Common myeloid progenitor, CD34-positive (primary cell): ENCODE measurements around the gene SLC16A1.

ENCODE experiments used
- CTCF ChIA-PET: fragments of 350-600 bp; sonication (Branson Sonifier 250); formaldehyde crosslinking; loops from one replicate; lab custom pipeline; 2021; ENCODE audit warnings: antibody characterized with exemption; lab: Charles Lee
- POLR2A ChIA-PET: fragments of 350-600 bp; sonication (Branson Sonifier 250); formaldehyde crosslinking; loops from one replicate; lab custom pipeline; 2021; ENCODE audit warnings: antibody characterized with exemption; lab: Charles Lee
- DNase-seq, 3 donors: peaks; one replicate each; pipeline versions ENCODE4 v3.0.0 to v3.0.0-alpha.2; 2013
- H3K27ac ChIP-seq, 2 experiments: 1 replicate in 1 of 2; 2 replicates in 1 of 2; pipeline ENCODE4 v1.7.0; 2013; ENCODE audit warnings: inconsistent platforms in 2 of 2, low read length in 2 of 2, mild to moderate bottlenecking in 2 of 2, low read depth in 1 of 2, moderate library complexity in 1 of 2; ENCODE audit not compliant: severe bottlenecking in 2 of 2, insufficient read depth in 1 of 2, poor library complexity in 1 of 2
- H3K27me3 ChIP-seq, 5 experiments: replicated peaks in 2 of 5; 1 replicate in 3 of 5; 2 replicates in 2 of 5; pipeline versions ENCODE4 v1.6.1 to v1.7.0; 2013; ENCODE audit warnings: low read length in 4 of 5, mild to moderate bottlenecking in 2 of 5, moderate library complexity in 2 of 5, inconsistent platforms in 1 of 5; ENCODE audit not compliant: insufficient read depth in 5 of 5, control insufficient read depth in 4 of 5
- H3K36me3 ChIP-seq, 4 experiments: 1 replicate in 2 of 4; 2 replicates in 2 of 4; pipeline versions ENCODE4 v1.6.1 to v1.7.0; 2013; ENCODE audit warnings: low read length in 3 of 4, control low read depth in 1 of 4, mild to moderate bottlenecking in 1 of 4; ENCODE audit not compliant: control insufficient read depth in 4 of 4, insufficient read depth in 4 of 4
- H3K4me1 ChIP-seq, 4 experiments: 1 replicate in 3 of 4; 2 replicates in 1 of 4; pipeline versions ENCODE4 v1.6.1 to v1.7.1; 2013; ENCODE audit warnings: low read length in 3 of 4, mild to moderate bottlenecking in 3 of 4, control low read depth in 1 of 4, inconsistent platforms in 1 of 4, moderate library complexity in 1 of 4; ENCODE audit not compliant: control insufficient read depth in 4 of 4, insufficient read depth in 4 of 4; ENCODE audit errors: control extremely low read depth in 1 of 4
- H3K4me3 ChIP-seq, 7 experiments: 1 replicate in 4 of 7; 2 replicates in 3 of 7; pipeline versions ENCODE4 v1.5.1 to v1.7.0; 2013; ENCODE audit warnings: mild to moderate bottlenecking in 7 of 7, low read length in 6 of 7, moderate library complexity in 6 of 7, inconsistent platforms in 2 of 7, low read depth in 2 of 7, control low read depth in 1 of 7; ENCODE audit not compliant: insufficient read depth in 4 of 7, control insufficient read depth in 1 of 7; ENCODE audit errors: extremely low read depth in 1 of 7
- H3K9me3 ChIP-seq, 5 experiments: 1 replicate in 4 of 5; 2 replicates in 1 of 5; pipeline versions ENCODE4 v1.6.1 to v1.7.1; 2013; ENCODE audit warnings: low read length in 4 of 5, mild to moderate bottlenecking in 2 of 5, inconsistent platforms in 1 of 5, low read depth in 1 of 5, moderate library complexity in 1 of 5; ENCODE audit not compliant: control insufficient read depth in 4 of 5, insufficient read depth in 2 of 5; ENCODE audit errors: control extremely low read depth in 1 of 5
- WGBS: methylation state at CpG from one replicate; pipeline ENCODE4 v1.1.5; 2013; ENCODE audit not compliant: insufficient coverage; 5-methylcytosine and 5-hydroxymethylcytosine counted together

SLC16A1 gene

DNA sequence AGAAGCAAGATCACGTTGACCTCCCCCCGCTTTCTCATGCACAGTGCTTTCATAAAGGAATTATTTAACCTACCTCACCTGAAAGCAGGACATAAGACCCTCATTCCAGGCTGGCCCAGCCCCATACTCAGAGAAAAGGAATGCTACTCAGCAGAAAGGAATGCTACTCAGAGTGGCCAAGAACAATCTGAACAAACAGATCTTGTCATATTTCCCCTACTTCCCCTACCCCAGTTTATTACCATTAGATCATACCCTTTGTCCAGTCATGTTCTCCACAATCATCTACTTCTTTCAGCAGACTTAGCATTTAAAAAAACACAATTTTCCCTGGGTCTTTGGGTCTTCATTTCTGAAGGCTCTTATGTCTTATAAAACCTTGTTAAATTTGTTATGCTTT is 89.8 kb downstream of the SLC16A1 start:
- Histone ChIP-seq H3K9me3 (no peaks in the 10 kb centered on the region), H3K27ac (no peak overlapping the region), H3K27me3 (no peaks in the 10 kb centered on the region), H3K4me3 (no peak overlapping the region), H3K36me3 (no peaks in the 10 kb centered on the region), H3K4me1 (no peaks in the 10 kb centered on the region)
- POLR2A ChIA-PET: no interaction called here
- no peak for DNase-seq
- CTCF ChIA-PET: no interaction called here
- WGBS: 100% methylated on average over 2 of the region's 2 CpGs

DNA sequence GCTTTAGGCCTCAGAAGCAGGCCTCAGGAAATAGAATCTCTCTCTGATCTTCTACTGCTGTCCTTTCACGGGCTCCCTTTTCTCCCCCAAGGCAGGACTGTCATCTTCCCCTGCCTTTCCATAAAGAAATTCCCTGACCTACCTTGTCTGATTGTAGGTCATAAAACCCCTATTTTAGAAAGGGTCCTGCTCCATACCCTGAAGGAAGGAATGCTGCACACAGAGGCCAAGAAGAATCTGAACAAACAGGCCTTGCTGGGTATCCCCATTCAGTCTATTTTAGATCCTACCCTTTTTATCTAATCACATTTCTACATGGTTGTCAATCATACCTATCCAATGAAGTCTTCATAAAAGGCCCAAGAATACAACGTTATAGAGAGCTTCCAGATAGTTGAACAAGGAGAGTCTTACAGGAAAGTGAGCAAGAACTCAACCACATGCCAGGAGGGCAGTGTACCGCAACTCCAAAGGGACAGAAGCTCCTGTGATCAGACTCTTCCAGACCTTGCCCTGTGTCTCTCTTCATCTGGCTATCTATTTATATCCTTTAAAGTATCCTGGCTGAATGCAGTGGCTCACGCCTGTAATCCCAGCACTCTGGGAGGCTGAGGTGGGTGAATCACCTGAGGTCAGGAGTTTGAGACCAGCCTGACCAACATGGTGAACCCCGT is 93.1 kb downstream of the SLC16A1 start:
- POLR2A ChIA-PET: no interaction called here
- no peak for DNase-seq
- no peaks in the 10 kb centered on the region for H3K27me3 ChIP-seq
- WGBS: 94% methylated on average over 2 of the region's 5 CpGs
- H3K9me3 ChIP-seq: no peaks in the 10 kb centered on the region
- H3K36me3 ChIP-seq: no peaks in the 10 kb centered on the region
- CTCF ChIA-PET: interaction anchor here (1.4 kb wide), 1 partner anchor 17 kb away, joined by 3 read pairs; no protein-coding TSS in a partner anchor
- H3K4me3 ChIP-seq: no peak overlapping the region
- H3K27ac ChIP-seq: no peak overlapping the region
- no peaks in the 10 kb centered on the region for H3K4me1 ChIP-seq
